GM12873 (cell line): ENCODE measurements around the gene CBFB.
A peak's percentile ranks its signal among the peaks of the same experiment; 100 is the strongest.

Experiments
- CTCF ChIP-seq: IDR thresholded peaks from 2 replicates; pipeline ENCODE4 v1.5.1; 2012; ENCODE audit warnings: low read depth, mild to moderate bottlenecking, moderate library complexity, low read length, control low read depth; ENCODE audit not compliant: insufficient read depth; ENCODE audit errors: missing control alignments

The CBFB gene

DNA sequence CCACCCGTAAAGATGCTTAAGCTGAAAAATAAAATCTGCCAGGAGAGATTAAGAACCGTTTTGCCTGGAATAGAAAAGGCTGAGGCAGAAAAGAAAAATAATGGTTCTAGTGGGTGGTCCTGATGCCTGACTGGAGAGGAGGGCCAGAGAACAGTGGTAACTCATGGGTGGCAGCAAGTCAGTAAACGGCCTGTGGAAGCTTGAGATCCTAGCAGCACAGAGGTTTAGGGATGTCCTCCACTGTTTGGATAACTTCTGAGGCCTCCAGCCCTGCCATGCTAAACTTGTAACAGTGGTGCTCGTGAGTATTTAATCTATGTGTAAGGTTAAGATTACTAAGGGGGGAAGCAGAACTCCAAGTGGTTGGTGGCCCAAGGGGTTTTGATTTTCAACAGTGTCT is 59.6 kb downstream of the CBFB start:
- TF ChIP-seq CTCF, result no peak

- TF ChIP-seq CTCF, result no peak
Observed at GRCh38 chr16:67089101-67089500, 60.2 kb downstream of the CBFB start.

DNA sequence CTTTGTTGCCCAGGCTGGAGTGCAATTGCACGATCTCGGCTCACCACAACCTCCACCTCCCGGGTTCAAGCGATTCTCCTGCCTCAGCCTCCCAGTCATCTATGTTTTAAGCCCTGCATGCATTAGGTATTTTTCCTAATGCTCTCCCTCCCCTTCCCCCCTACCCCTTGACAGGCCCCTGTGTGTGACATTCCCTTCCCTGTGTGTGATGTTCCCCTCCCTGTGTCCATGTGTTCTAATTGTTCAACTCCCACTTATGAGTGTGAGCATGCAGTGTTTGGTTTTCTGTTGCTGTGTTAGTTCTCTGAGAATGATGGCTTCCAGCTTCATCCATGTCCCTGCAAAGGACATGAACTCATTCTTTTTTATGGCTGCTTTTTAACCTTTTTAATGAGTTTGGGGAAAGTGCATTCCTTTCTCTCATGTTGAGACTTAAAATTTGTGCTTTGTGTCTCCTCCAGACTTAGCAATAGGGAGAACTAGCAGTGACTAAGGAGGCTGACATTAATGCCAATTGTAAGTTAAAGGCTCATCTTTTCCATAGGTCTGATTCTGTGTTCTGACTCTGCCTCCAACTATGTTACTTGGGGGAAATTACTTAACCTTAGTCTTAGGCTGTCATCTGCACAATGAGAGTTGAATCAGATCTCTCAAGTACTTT is 63.1 kb downstream of the CBFB start:
- no peak for TF ChIP-seq CTCF

GRCh38 chr16:67093098-67093726 is 64.3 kb downstream of the CBFB start:
- no peak for TF ChIP-seq CTCF

- TF ChIP-seq CTCF, result no peak
Observed at GRCh38 chr16:67098599-67098998, 69.7 kb downstream of the CBFB start.

DNA sequence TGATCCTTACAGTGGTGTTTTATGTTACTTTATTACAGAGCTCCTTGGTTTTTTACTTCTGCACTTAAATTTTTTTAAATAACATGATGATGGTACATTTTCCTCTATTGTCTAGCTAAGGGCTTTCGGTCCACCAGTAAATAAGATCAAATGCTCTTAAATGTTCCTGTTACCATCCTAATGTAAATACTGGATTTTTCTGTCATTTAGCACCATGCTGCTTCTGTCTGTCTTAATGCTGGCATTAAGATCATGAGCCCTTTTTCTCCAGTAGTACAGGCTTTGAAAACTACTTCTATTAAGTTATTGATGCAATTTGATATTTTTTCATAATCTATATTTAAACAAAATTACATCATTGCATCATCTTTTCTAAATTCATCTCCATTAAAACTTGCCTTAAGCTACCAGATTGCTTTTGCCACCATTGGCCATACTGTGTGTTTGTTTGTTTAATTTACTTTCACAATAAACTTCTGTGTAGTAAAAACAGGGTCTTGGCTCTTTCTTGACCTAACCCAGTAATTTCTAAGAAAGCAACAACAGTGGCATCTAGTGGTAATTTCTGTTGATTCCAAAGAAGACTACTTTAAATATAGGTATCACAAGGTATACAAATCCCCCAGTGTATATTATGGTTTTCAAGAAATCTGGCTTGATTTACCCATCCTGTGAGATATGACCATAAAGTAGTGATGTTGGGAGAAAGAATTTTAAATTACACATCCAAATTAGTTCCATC is 71.8 kb downstream of the CBFB start:
- peak; percentile 32 for TF ChIP-seq CTCF

DNA sequence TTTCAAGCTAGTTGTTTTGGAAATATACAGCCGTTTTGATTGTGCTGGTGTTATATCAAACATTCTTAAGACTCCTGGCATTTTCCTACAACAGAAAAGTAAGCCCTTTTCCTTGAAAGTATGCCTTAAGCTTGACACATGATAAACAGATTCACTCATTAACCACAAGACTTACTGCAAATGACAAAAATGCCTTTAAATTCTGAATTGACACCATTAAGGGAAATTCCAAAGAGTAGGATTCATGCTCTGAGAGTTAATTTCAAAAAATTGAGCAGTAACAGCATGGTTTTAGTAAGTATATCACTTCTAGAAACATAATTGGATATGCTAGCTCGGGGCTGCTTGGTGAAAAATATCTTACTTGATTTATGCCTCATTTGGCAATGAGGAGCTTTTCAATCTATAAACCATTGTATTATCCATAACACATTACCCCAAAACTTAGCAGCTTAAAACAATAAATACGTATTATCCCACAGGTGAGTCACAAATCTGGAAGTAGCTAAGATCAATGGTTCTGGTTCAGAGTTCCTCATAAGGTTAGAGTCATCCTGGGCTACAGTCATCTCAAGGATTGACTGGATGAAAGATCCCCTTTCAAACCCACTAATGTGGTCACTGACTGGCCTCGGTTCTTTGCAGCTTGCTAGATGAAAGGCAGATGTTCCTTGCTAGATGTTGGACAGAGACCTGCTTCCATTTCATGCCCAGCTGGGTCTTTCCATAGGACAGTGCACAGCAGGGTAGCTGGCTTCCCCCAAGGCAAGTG is 72.5 kb downstream of the CBFB start:
- TF ChIP-seq CTCF, result no peak
